SW 1271 (cell line): ENCODE measurements around the gene CCDC90B.
"Not testable (repeated sequence)": the region's sequence is repeated elsewhere in the genome, so short reads cannot be mapped to it uniquely, and the experiment has no call there.

Experiments
- DNase-seq, 2 experiments: peaks; one replicate each; lab custom pipeline; 2025; lab: John Stamatoyannopoulos, UW

Gene CCDC90B

GRCh38 chr11:83287631-83288030 is 1.5 kb upstream of the CCDC90B start:
- DNase-seq = no peak

GRCh38 chr11:83285151-83285770 is 906 bp downstream of the CCDC90B start:
- DNase-seq = no peak

DNA sequence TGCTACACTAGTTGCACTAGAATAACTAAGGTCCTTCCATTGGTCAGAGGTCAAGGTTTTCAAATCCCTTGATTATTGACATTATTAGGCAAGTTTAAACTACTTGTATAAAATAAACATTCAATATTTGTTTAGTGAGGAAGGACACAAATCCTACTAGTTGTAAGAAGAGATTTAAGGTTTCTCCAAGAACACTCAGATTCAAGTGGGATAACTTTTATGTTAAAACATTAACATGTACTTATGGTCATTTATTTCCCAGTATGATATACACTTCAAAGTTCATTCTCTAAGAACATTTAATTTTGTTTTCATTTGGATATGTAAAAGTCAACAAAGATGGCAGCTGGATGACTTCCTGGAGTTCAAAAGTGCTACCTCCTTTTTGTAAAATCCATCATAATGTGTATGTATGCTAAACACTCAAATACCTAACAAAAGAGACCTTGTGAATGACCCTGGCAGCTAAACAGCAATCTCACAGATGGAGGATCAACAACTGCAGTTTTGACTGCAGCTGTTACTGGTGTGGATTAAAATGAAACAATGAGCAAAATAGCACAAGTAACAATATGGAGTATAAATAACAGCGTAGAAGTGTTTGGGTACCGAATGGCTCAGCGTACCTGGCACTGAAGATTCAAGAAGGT is 1.5 kb downstream of the CCDC90B start:
- DNase-seq = no peak

- DNase-seq = no peak
These were observed 4.0 kb downstream of the CCDC90B start for GRCh38 chr11:83282084-83282716.

- no peak for DNase-seq
These were observed 5.9 kb downstream of the CCDC90B start for GRCh38 chr11:83280256-83280655.

DNA sequence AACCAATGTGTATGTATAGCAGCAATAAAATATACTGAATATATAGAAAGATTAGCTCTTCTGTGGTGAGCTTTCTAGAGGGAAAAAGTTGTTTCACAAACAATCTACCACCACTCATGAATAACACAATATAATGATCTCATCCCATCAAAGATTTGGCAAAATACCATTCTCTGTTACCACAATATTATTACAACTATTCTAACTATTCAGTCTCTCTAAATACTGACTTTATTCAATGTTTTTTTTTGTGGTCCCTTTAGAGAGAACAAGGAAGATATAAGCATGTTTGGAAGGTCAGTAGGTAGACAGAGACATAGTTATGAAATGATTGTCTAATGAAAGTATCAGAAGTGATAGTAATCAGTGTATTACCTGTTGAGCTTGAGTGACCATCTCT is 7.8 kb downstream of the CCDC90B start:
- no peak for DNase-seq

GRCh38 chr11:83275888-83276641 is 10.1 kb downstream of the CCDC90B start:
- DNase-seq = no peak

GRCh38 chr11:83272627-83273026 is 13.5 kb downstream of the CCDC90B start:
- peak in 1 of 2 experiments; percentile 42 for DNase-seq

DNA sequence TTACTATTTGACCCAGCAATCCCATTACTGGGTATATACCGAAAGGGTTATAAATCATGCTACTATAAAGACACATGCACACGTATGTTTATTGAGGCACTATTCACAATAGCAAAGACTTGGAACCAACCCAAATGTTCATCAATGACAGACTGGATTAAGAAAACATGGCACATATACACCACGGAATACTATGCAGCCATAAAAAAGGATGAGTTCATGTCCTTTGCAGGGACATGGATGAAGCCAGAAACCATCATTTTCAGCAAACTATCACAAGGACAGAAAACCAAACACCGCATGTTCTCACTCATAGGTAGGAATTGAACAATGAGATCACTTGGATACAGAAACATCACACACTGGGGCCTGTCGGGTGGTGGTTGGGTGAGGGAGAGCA is 14.4 kb downstream of the CCDC90B start:
- DNase-seq = not testable (repeated sequence)

GRCh38 chr11:83269080-83269479 is 17.1 kb downstream of the CCDC90B start:
- DNase-seq = not testable (repeated sequence)

DNA sequence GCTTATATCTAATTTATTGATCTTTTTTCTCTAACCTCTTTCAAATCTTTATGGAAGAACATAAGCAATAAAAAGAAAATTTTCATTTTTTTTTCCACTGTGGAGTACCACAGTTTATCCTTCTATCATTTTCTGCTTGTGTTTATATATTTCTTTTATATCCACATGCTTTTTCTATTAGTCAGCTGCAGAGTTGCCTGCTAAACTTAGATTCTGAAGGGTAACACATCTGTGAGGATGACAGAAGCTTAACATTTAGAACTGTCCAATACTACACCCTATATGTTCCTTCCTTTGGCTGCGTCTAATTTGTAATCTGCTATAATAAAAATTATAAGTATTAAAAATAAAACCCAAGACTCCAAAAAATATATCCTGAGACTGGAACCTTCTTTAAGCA is 20.8 kb downstream of the CCDC90B start:
- DNase-seq = no peak

DNA sequence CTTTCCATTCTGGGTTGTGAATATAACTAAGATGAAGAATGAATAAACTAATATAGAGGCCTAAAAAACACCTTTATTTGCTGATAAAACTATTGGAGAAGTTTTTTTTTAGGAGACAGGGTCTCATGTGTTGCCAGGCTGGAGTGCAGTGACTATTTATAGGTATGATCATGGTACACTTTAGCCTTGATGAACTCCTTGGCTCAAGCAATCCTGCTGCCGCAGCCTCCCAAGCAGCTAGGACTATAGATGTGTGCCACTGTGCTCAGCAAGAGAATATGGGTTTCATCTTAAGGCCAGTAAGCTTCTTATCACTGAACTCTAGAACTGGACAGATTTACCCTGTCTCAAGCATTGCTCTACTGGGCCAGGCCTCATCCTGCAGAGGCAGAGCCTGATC is 26.6 kb downstream of the CCDC90B start:
- DNase-seq = no peak

- peak; percentile 86 to 96 for DNase-seq
These were observed 28.4 kb downstream of the CCDC90B start for GRCh38 chr11:83257761-83258168.

GRCh38 chr11:83256602-83257340 is 29.4 kb downstream of the CCDC90B start:
- no peak for DNase-seq

GRCh38 chr11:83255366-83255765 is 30.8 kb downstream of the CCDC90B start:
- DNase-seq = no peak

DNA sequence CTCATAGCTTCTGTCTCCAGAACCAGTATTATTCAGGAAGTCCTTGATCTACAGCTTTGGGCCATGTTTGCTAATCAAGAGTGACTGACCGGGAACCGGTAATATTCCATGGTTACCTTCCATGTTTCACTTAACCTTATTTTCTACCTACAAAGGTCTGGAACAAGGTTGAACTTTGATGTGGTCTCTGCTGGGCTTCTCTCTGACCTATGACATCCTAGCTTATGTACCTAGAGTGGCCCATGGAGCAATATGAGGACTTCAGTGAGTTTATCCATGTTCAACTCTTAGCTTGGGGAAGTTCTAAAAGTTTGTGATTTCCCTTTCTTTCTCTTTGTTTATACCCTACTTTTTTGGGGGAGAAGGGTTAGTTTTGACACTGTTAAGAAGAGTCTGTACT is 33.2 kb downstream of the CCDC90B start:
- no peak for DNase-seq

DNA sequence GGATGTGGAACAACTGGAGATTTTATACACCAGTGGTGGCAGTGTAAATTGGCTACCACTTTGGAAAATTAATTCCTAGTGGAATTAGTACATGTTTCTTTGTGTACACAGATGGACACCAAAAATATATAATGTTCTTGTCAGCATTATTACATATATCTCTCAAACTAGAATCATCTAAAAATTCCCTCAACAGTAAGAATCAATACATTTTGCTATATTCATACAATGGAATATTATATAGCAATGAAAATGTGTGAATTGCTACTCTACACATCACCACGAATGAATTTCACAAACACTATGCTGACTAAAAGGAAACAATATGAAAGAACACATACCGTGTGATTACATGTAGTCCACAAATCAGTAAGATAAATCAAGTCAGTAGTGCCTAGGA is 33.9 kb downstream of the CCDC90B start:
- DNase-seq = no peak

DNA sequence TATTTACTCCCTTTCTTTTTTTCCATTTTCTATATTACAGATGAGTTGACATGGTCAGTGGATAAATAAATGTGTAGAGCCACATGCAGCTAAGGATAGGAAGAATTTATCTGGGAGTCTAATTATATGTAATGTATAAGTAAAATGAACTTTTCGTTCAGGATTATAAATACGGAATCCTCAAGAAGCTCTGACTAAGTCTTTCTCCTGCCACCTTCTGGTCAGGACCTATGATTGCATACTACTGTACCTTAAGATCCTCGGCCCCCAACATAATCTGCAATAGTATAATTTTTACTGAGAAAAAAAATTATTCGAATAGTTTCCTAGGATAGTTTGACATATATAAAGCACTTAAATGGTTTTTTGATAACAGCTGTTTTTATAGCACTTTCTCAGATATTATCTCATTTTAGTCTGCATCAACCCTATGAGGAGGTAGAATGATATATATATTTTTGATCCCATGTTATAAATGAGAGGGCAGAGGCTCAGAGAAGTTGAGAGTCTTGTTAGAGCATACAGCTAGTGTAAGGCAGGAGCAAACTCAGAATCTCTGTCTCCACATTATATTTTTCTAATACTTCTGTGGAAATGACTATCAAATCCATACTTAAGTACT is 36.1 kb downstream of the CCDC90B start:
- peak in 1 of 2 experiments; percentile 53 for DNase-seq

DNA sequence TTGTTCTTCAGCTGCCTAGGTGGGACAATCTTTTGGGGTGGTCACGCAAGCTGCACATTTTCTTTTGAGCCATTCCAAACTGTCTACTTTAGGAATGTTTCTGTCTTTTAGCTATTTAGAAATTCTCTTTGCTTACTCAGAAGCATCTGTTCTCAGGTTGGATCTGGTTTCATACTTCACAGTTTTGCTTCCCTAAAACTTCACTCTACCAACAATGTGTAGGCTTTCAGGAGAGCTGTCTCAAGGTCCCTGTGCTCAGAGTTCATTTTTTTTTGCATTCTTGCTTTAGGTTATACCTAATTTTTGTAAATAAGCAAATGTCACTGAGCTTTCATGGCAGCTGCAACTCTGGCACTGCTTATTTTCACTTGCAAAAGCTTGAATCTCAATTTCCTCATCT is 36.7 kb downstream of the CCDC90B start:
- DNase-seq = no peak

DNA sequence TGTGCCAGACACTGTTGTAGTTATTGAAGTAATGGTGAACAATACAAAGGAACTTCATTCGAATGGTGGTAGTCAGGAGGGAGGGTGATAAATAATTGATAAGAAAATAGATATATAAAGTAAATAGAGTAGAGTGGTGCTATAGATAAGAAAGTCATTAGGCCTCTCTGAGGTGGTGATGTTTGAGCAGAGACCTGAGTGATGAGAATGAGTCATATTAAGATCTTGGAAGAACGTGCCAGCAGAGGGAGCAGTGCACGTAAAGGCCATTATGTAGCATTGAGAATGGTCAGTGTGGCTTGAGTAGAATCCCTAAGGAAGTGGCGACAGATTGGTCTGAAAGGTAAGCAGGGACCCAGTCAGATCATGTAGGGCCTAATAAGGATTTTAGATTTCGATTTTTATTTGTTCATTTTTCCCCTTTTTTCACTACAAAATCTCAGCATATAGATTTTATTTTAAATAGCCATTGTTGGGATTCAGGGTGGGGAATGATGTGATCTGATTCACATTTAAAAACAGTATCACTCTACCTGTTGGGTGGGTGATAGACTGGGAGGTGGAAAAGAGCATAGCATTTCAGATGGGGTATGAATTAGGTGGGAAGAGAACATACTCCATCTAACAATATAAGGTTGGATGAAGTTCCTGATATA is 44.7 kb downstream of the CCDC90B start:
- DNase-seq = peak; percentile 43 to 80

- DNase-seq = no peak
These were observed 48.1 kb downstream of the CCDC90B start for GRCh38 chr11:83238111-83238510.
